Bronchial epithelial cell (primary cell): Measurements from ENCODE around the gene RAB3IL1. TPM values are rescaled to one million over a fixed set of nuclear protein-coding genes. Genes with fewer than 3 reads are reported as not detected.

Source experiments
- DNase-seq: peaks from one replicate; pipeline ENCODE4 v3.0.0-alpha.2; 2010; ENCODE audit warnings: low read depth
- FAIRE-seq: peaks from 2 replicates; lab custom pipeline; 2011; peaks lifted over from hg19 to GRCh38; lab: Jason Lieb, UNC
- H3K27me3 ChIP-seq: 2 replicates; pipeline ENCODE4 v1.5.1; 2011; ENCODE audit warnings: low read length; ENCODE audit not compliant: control insufficient read depth, insufficient read depth
- H3K36me3 ChIP-seq: 2 replicates; pipeline ENCODE4 v1.5.1; 2011; ENCODE audit warnings: low read length; ENCODE audit not compliant: control insufficient read depth, insufficient read depth
- H3K4me3 ChIP-seq: 2 replicates; pipeline ENCODE4 v1.5.1; 2011; ENCODE audit warnings: mild to moderate bottlenecking, low read depth, low read length, control low read depth
- CTCF ChIP-seq: IDR thresholded peaks from 2 replicates; pipeline ENCODE4 v1.5.1; 2011; ENCODE audit warnings: mild to moderate bottlenecking, moderate library complexity, low read length, control low read depth, inconsistent platforms; ENCODE audit not compliant: insufficient read depth, severe bottlenecking
- total RNA-seq: library from RNA; depleted of rRNA; stranded (reverse); fragments of >200 nt; gene quantifications from 2 replicates; pipeline ENCODE4 v1.2.1, GENCODE V29; 2014

RAB3IL1 gene
- total RNA-seq, 1 donor from 2014 or later = 1.1 TPM

GRCh38 chr11:61881397-61881796 lies 36.0 kb downstream of the RAB3IL1 start:
- no peak for DNase-seq
- Histone ChIP-seq H3K27me3 (no peaks in the 10 kb centered on the region), H3K4me3 (no peak overlapping the region), H3K36me3 (peaks cover 12% of the 10 kb centered on the region)
- TF ChIP-seq CTCF = no peak
- peak; percentile 52 for FAIRE-seq

- FAIRE-seq = no peak
- TF ChIP-seq CTCF = no peak
- H3K27me3 ChIP-seq = no peaks in the 10 kb centered on the region
- H3K36me3 ChIP-seq = peaks cover 15% of the 10 kb centered on the region
- no peak overlapping the region for H3K4me3 ChIP-seq
- DNase-seq = no peak
Measured at GRCh38 chr11:61880454-61880853, 36.9 kb downstream of the RAB3IL1 start.

DNA sequence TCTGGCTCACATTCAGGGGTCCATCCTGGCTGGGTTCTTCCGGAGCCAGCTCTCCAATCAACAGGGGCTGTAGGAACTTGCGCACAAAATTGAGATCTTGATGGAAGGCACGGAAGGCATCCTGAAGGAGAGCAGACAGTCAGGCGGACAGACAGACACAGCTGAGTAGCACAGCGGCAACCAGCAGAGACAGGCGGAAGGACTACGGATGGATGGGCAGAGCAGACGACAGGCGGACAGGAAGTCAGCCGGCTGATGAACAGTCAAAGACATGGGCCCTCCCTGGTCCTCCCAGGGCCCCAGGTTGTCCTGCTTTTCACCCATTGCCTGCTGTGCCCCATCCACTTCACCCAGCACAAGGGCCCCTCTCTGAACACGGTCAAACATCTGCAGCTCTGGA lies 37.3 kb downstream of the RAB3IL1 start:
- FAIRE-seq (no peak), DNase-seq (no peak)
- no peak overlapping the region for H3K4me3 ChIP-seq
- H3K27me3 ChIP-seq = no peaks in the 10 kb centered on the region
- no peak for TF ChIP-seq CTCF
- peaks cover 15% of the 10 kb centered on the region for H3K36me3 ChIP-seq

DNA sequence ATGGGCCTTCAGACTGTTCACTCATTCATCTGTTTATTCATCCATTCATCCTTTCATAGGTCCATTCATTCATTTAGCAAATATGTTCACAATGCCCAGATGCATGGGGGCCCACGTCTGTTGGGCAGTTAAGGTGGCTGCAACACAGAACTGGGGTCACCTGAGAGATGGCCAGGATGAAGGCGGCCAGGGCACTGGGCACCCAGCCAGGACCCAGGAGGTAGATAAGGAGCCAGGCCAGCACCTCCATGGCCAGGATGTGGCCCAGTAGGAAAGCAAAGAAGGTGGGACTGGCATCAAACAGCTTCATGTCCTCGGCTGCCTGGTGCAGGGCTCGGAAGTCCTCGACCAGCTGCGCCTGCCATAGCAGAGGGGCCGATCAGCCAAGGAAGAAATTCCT lies 38.2 kb downstream of the RAB3IL1 start:
- H3K4me3 ChIP-seq = no peak overlapping the region
- peaks cover 15% of the 10 kb centered on the region for H3K36me3 ChIP-seq
- DNase-seq (no peak), FAIRE-seq (no peak)
- no peak for TF ChIP-seq CTCF
- no peaks in the 10 kb centered on the region for H3K27me3 ChIP-seq

DNA sequence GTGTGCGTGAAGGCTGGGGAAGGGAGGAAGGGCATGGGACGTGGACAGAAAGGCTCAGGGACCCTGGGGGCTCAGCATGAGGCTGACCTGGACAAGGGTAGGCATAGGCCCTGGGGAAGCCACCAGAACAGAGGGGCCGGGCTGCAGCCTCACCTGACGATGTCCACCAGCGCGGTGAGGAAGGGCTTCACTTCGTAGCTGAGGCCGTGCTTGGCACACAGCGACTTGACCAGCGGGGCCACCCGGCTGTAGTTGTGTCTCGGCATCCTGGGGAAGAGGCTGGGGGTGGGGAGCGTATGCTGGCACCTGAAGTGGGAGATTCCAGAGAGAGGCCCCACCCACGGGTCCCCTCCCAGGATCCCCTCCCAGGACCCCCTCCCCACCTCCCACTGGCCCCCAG lies 41.7 kb downstream of the RAB3IL1 start:
- FAIRE-seq (no peak), DNase-seq (no peak)
- Histone ChIP-seq H3K27me3 (no peaks in the 10 kb centered on the region), H3K4me3 (no peak overlapping the region), H3K36me3 (peaks cover 14% of the 10 kb centered on the region)
- TF ChIP-seq CTCF = no peak

GRCh38 chr11:61874853-61875252 lies 42.5 kb downstream of the RAB3IL1 start:
- Histone ChIP-seq H3K36me3 (peaks cover 14% of the 10 kb centered on the region), H3K4me3 (no peak overlapping the region), H3K27me3 (no peaks in the 10 kb centered on the region)
- TF ChIP-seq CTCF = no peak
- DNase-seq (no peak), FAIRE-seq (no peak)
